ENCODE measurements around the gene KIF6. TPM values are rescaled to one million over a fixed set of nuclear protein-coding genes. Genes with fewer than 3 reads are reported as not detected.

KIF6 gene
- total and polyA plus RNA-seq, 4 donors, result 1.1 to 7.8 (median 4.5) TPM

DNA sequence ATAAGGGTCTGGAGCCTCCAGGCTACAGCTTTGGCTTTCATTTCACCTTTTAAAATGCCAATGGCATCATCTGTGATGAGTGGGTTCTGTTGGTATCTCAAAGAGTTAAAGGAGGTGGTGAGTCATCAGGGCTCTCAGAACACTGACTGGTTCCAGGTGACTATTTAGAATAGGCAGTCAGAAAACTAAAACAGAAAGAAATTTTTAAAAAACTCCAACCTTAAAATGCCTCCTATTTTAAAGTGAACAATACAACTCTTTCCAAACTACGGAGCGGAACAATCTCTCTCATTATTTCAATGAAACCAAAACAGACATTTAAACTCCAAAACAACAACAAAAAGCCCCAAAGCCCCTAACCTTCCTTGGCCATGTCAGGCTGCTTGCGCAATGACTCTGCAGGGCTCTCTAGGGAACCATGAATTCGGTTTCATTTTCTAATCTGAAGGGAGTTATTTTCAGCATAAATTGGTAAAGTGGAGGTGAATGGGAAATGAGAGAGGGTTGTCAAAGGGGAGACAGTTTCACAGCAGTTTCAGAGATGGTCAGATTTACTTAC is 194.9 kb downstream of the KIF6 start:
- 51 to 76% methylated on average over 4 of the region's 4 CpGs for WGBS, 2 donors
- Histone ChIP-seq H3K4me3 (no peak overlapping the region), H3K27ac (ENCODE audit: low read depth in 1 of 2, low read length in 1 of 2) (no peak overlapping the region), H3K9ac (ENCODE audit: insufficient read depth in 1 of 2, low read length in 2 of 2) (no peak overlapping the region), H3K36me3 (ENCODE audit: control insufficient read depth in 4 of 4, insufficient read depth in 4 of 4, low read length in 4 of 4) (no peaks in the 10 kb centered on the region), H3K27me3 (ENCODE audit: control insufficient read depth in 3 of 3, insufficient read depth in 3 of 3, low read length in 2 of 3) (no peaks in the 10 kb centered on the region), H3K4me1 (ENCODE audit: control insufficient read depth in 5 of 5, insufficient read depth in 5 of 5, low read length in 5 of 5) (no peaks in the 10 kb centered on the region), H3K9me3 (ENCODE audit: control insufficient read depth in 4 of 4, insufficient read depth in 3 of 4, low read length in 3 of 4) (no peaks in the 10 kb centered on the region)
- DNase-seq, result peak in 2 of 3 donors; percentile 47 to 51
- peak; percentile 34 for ATAC-seq (ENCODE audit: insufficient read depth, low FRiP score)
- TF ChIP-seq, protein P1, sequence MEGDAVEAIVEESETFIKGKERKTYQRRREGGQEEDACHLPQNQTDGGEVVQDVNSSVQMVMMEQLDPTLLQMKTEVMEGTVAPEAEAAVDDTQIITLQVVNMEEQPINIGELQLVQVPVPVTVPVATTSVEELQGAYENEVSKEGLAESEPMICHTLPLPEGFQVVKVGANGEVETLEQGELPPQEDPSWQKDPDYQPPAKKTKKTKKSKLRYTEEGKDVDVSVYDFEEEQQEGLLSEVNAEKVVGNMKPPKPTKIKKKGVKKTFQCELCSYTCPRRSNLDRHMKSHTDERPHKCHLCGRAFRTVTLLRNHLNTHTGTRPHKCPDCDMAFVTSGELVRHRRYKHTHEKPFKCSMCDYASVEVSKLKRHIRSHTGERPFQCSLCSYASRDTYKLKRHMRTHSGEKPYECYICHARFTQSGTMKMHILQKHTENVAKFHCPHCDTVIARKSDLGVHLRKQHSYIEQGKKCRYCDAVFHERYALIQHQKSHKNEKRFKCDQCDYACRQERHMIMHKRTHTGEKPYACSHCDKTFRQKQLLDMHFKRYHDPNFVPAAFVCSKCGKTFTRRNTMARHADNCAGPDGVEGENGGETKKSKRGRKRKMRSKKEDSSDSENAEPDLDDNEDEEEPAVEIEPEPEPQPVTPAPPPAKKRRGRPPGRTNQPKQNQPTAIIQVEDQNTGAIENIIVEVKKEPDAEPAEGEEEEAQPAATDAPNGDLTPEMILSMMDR (IDR thresholded peaks at IDR 0.05; ENCODE audit: control extremely low read depth, extremely low read depth), result no peak

DNA sequence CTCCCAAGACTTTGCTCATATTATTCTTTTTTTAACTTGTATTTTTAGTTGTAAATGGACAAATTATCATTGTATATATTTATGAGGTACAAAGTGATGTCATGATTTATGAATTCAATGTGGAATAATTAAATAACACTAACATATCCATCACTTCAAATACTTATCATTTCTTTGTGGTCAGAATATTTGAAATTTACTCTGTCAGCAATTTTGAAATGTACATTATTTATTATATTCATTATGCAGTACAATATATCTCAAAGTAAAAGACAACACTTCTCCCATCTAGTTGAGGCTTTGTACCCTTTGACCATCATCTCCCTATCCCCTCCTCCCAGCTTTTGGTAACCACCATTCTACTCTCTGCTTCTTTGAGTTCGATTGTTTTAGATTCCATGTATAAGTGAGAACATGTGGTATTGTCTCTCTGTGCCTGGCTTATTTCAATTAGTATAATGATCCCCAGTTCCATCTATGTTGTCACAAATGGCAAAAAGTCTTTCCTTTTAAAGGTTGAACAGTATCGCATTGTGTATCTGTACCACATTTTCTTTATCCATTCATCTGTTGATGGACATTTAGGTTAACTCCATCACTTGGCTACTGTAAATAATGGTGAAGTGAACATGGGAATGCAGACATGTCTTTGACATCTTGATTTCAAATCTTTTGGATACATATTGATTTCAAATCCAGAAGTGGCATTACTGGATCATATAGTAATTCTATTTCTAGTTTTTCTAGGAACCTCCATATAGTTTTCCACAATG is 197.2 kb downstream of the KIF6 start:
- TF ChIP-seq, protein P1 (IDR thresholded peaks at IDR 0.05; ENCODE audit: control extremely low read depth, extremely low read depth), result no peak
- DNase-seq, result no peak
- Histone ChIP-seq H3K4me3 (no peak overlapping the region), H3K27me3 (ENCODE audit: control insufficient read depth in 3 of 3, insufficient read depth in 3 of 3, low read length in 2 of 3) (no peaks in the 10 kb centered on the region), H3K4me1 (ENCODE audit: control insufficient read depth in 5 of 5, insufficient read depth in 5 of 5, low read length in 5 of 5) (peaks cover 0 to 18% (median 4%) of the 10 kb centered on the region in 5 donors), H3K9me3 (ENCODE audit: control insufficient read depth in 4 of 4, insufficient read depth in 3 of 4, low read length in 3 of 4) (no peaks in the 10 kb centered on the region), H3K36me3 (ENCODE audit: control insufficient read depth in 4 of 4, insufficient read depth in 4 of 4, low read length in 4 of 4) (no peaks in the 10 kb centered on the region), H3K9ac (ENCODE audit: insufficient read depth in 1 of 2, low read length in 2 of 2) (no peak overlapping the region), H3K27ac (ENCODE audit: low read depth in 1 of 2, low read length in 1 of 2) (no peak overlapping the region)
- whole genome bisulfite sequencing, 2 donors, result 87 to 91% methylated on average over 2 of the region's 2 CpGs
- no peak for ATAC-seq (ENCODE audit: insufficient read depth, low FRiP score)

DNA sequence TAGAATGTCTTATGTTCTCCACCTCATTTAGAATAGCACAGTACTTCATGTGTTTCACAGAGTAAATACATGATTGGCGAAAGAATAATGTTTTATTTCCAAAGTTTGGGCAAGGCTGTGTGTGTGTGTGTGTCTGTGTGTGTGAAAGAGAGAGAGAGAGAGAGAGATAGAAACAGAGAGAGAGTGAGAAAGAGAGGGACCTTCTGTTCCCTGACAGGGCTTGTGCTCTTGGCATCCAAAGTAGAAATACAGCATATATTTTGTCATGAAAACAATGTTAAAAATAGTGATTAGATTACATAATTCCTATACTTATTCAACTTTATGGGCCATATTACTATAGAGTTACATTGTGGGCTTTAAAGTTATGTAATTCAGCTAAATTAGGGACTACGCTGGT is 201.2 kb downstream of the KIF6 start:
- no peak for ATAC-seq (ENCODE audit: insufficient read depth, low FRiP score)
- no peak overlapping the region for H3K9ac ChIP-seq (ENCODE audit: insufficient read depth in 1 of 2, low read length in 2 of 2)
- no peaks in the 10 kb centered on the region for H3K9me3 ChIP-seq (ENCODE audit: control insufficient read depth in 4 of 4, insufficient read depth in 3 of 4, low read length in 3 of 4)
- H3K27me3 ChIP-seq (ENCODE audit: control insufficient read depth in 3 of 3, insufficient read depth in 3 of 3, low read length in 2 of 3), result no peaks in the 10 kb centered on the region
- no peak overlapping the region for H3K27ac ChIP-seq (ENCODE audit: low read depth in 1 of 2, low read length in 1 of 2)
- peak; percentile 88 to 99 (median 98) for DNase-seq
- 75 to 88% methylated on average over 2 of the region's 2 CpGs for WGBS, 2 donors
- no peaks in the 10 kb centered on the region for H3K36me3 ChIP-seq (ENCODE audit: control insufficient read depth in 4 of 4, insufficient read depth in 4 of 4, low read length in 4 of 4)
- H3K4me3 ChIP-seq, result no peak overlapping the region
- peaks cover 0 to 48% (median 4%) of the 10 kb centered on the region in 5 donors for H3K4me1 ChIP-seq (ENCODE audit: control insufficient read depth in 5 of 5, insufficient read depth in 5 of 5, low read length in 5 of 5)
- TF ChIP-seq, protein P1 (IDR thresholded peaks at IDR 0.05; ENCODE audit: control extremely low read depth, extremely low read depth), result no peak

Data from lung (tissue), 12 donors.